Smooth muscle cell (in vitro differentiated cells): Measurements from ENCODE around the gene TTC7B. TPM values are rescaled to one million over a fixed set of nuclear protein-coding genes. Genes with fewer than 3 reads are reported as not detected.
A peak's percentile ranks its signal among the peaks of the same experiment; 100 is the strongest.

ENCODE experiments used
- DNase-seq: peaks from one replicate; lab custom pipeline; 2025; ENCODE audit not compliant: unreplicated experiment; lab: John Stamatoyannopoulos, UW
- H2AFZ ChIP-seq: fragments of 200-600 bp; sonication (generic); 2 replicates; pipeline ENCODE4 v1.6.0; 2016; ENCODE audit warnings: antibody characterized with exemption, low read depth, mild to moderate bottlenecking
- H3F3A ChIP-seq: fragments of 200-600 bp; sonication (generic); 2 replicates; pipeline ENCODE4 v1.6.0; 2017; ENCODE audit warnings: antibody characterized with exemption, low read depth
- H3K27ac ChIP-seq: fragments of 200-600 bp; sonication (generic); 2 replicates; pipeline ENCODE4 v1.5.1; 2016; ENCODE audit warnings: low read depth, mild to moderate bottlenecking
- H3K27me3 ChIP-seq: fragments of 200-600 bp; sonication (generic); 2 replicates; pipeline ENCODE4 v1.6.1; 2016; ENCODE audit warnings: low read depth, mild to moderate bottlenecking
- H3K36me3 ChIP-seq: fragments of 200-600 bp; sonication (generic); 2 replicates; pipeline ENCODE4 v1.5.1; 2016; ENCODE audit warnings: low read depth
- H3K4me1 ChIP-seq: fragments of 200-600 bp; sonication (generic); 2 replicates; pipeline ENCODE4 v1.5.1; 2016; ENCODE audit warnings: low read depth
- H3K4me2 ChIP-seq: fragments of 200-600 bp; sonication (generic); 2 replicates; pipeline ENCODE4 v1.6.0; 2016; ENCODE audit warnings: mild to moderate bottlenecking
- H3K4me3 ChIP-seq: fragments of 200-600 bp; sonication (generic); 2 replicates; pipeline ENCODE4 v1.5.1; 2016; ENCODE audit warnings: mild to moderate bottlenecking
- H3K79me2 ChIP-seq: fragments of 200-600 bp; sonication (generic); 2 replicates; pipeline ENCODE4 v1.6.0; 2016; ENCODE audit warnings: low read depth, mild to moderate bottlenecking
- H3K9ac ChIP-seq: fragments of 200-600 bp; sonication (generic); 2 replicates; pipeline ENCODE4 v1.6.0; 2016; ENCODE audit warnings: low read depth
- H3K9me3 ChIP-seq: fragments of 200-600 bp; sonication (generic); replicated peaks from 2 replicates; pipeline ENCODE4 v1.5.1; 2016; ENCODE audit warnings: low read depth
- H4K20me1 ChIP-seq: fragments of 200-600 bp; sonication (generic); 2 replicates; pipeline ENCODE4 v1.6.0; 2016; ENCODE audit warnings: low read depth
- CTCF ChIP-seq: fragments of 200-600 bp; sonication (generic); IDR thresholded peaks from 2 replicates; pipeline ENCODE4 v1.5.1; 2017; ENCODE audit warnings: borderline replicate concordance, mild to moderate bottlenecking, antibody characterized with exemption; ENCODE audit not compliant: insufficient read depth, poor library complexity, severe bottlenecking
- WGBS: methylation state at CpG from one replicate; pipeline ENCODE4 v1.1.7; 2016; ENCODE audit warnings: low lambda C conversion rate; 5-methylcytosine and 5-hydroxymethylcytosine counted together
- polyA plus RNA-seq: library from polyadenylated mRNA; unstranded; fragments of >200 nt; fragmentation: Nextera tagmentation; extraction: Ambion mirVana; gene quantifications from 2 replicates; pipeline ENCODE4 v1.2.1, GENCODE V29; 2016
- total RNA-seq: library from RNA; depleted of rRNA; stranded (reverse); fragments of >200 nt; gene quantifications from 2 replicates; pipeline ENCODE4 v1.2.3, GENCODE V29; 2014

The TTC7B gene
- total and polyA plus RNA-seq, 2 experiments from 2014 or later: 22.1 to 54.1 TPM

- no peak for TF ChIP-seq CTCF
- H3K9ac ChIP-seq: no peak overlapping the region
- H3K79me2 ChIP-seq: no peaks in the 10 kb centered on the region
- 73% methylated on average over 3 of the region's 3 CpGs for WGBS
- H3K27me3 ChIP-seq: no peaks in the 10 kb centered on the region
- H3F3A ChIP-seq: no peaks in the 10 kb centered on the region
- no peak for DNase-seq
- H3K4me1 ChIP-seq: peaks cover 6% of the 10 kb centered on the region
- peak overlapping the region; percentile 24 for H3K4me2 ChIP-seq
- no peaks in the 10 kb centered on the region for H3K9me3 ChIP-seq
- no peaks in the 10 kb centered on the region for H3K36me3 ChIP-seq
- H2AFZ ChIP-seq: no peak overlapping the region
- no peaks in the 10 kb centered on the region for H4K20me1 ChIP-seq
- H3K27ac ChIP-seq: no peak overlapping the region
- no peak overlapping the region for H3K4me3 ChIP-seq
These were observed 183.8 kb downstream of the TTC7B start for GRCh38 chr14:90632451-90632850.

- no peaks in the 10 kb centered on the region for H3K36me3 ChIP-seq
- H3K4me1 ChIP-seq: peaks cover 6% of the 10 kb centered on the region
- no peaks in the 10 kb centered on the region for H3F3A ChIP-seq
- WGBS: 88% methylated on average over 12 of the region's 12 CpGs
- no peaks in the 10 kb centered on the region for H4K20me1 ChIP-seq
- H3K79me2 ChIP-seq: no peaks in the 10 kb centered on the region
- DNase-seq: no peak
- H3K4me3 ChIP-seq: no peak overlapping the region
- TF ChIP-seq CTCF: no peak
- H3K4me2 ChIP-seq: no peak overlapping the region
- H3K27me3 ChIP-seq: no peaks in the 10 kb centered on the region
- no peak overlapping the region for H3K9ac ChIP-seq
- no peak overlapping the region for H2AFZ ChIP-seq
- no peaks in the 10 kb centered on the region for H3K9me3 ChIP-seq
- no peak overlapping the region for H3K27ac ChIP-seq
These were observed 185.9 kb downstream of the TTC7B start for GRCh38 chr14:90630171-90630806.

- H3K9me3 ChIP-seq: no peaks in the 10 kb centered on the region
- no peaks in the 10 kb centered on the region for H3K27me3 ChIP-seq
- no peak overlapping the region for H2AFZ ChIP-seq
- H3K27ac ChIP-seq: no peak overlapping the region
- H3K9ac ChIP-seq: no peak overlapping the region
- no peak overlapping the region for H3K4me2 ChIP-seq
- no peak for DNase-seq
- H3K36me3 ChIP-seq: no peaks in the 10 kb centered on the region
- no peaks in the 10 kb centered on the region for H3F3A ChIP-seq
- H3K4me1 ChIP-seq: peaks cover 12% of the 10 kb centered on the region
- no peaks in the 10 kb centered on the region for H4K20me1 ChIP-seq
- WGBS: 93% methylated on average over 9 of the region's 9 CpGs
- no peak for TF ChIP-seq CTCF
- H3K79me2 ChIP-seq: no peaks in the 10 kb centered on the region
- H3K4me3 ChIP-seq: no peak overlapping the region
These were observed 186.8 kb downstream of the TTC7B start for GRCh38 chr14:90629471-90629870.

- Histone ChIP-seq H3K79me2 (no peaks in the 10 kb centered on the region), H2AFZ (no peak overlapping the region), H3K4me2 (no peak overlapping the region), H3K9me3 (no peaks in the 10 kb centered on the region), H3K27me3 (no peaks in the 10 kb centered on the region), H3K4me3 (no peak overlapping the region), H3K4me1 (peaks cover 17% of the 10 kb centered on the region), H3K9ac (no peak overlapping the region), H4K20me1 (no peaks in the 10 kb centered on the region), H3K36me3 (no peaks in the 10 kb centered on the region), H3K27ac (no peak overlapping the region), H3F3A (no peaks in the 10 kb centered on the region)
- 96% methylated on average over 8 of the region's 8 CpGs for WGBS
- TF ChIP-seq CTCF: no peak
- no peak for DNase-seq
These were observed 187.4 kb downstream of the TTC7B start for GRCh38 chr14:90628825-90629224.
